ENCODE measurements around the gene NINL.

Gene NINL

GRCh38 chr20:25459111-25459830 is 126.1 kb downstream of the NINL start:
- in situ Hi-C loops (cut with HindIII; ENCODE audit: low sequenced_read_pairs): no loop called here
- no peak for TF ChIP-seq CTCF (IDR thresholded peaks at IDR 0.05; ENCODE audit: low read depth, low read length, missing control alignments)
- no peak overlapping the region for H3K4me3 ChIP-seq (ENCODE audit: low read depth, low read length)
- no peak for DNase-seq (ENCODE audit: low read depth)

GRCh38 chr20:25457886-25458680 is 127.2 kb downstream of the NINL start:
- no peak overlapping the region for H3K4me3 ChIP-seq (ENCODE audit: low read depth, low read length)
- no peak for DNase-seq (ENCODE audit: low read depth)
- in situ Hi-C loops (cut with HindIII; ENCODE audit: low sequenced_read_pairs): no loop called here
- no peak for TF ChIP-seq CTCF (IDR thresholded peaks at IDR 0.05; ENCODE audit: low read depth, low read length, missing control alignments)

- in situ Hi-C loops (cut with HindIII; ENCODE audit: low sequenced_read_pairs): no loop called here
- H3K4me3 ChIP-seq (ENCODE audit: low read depth, low read length): no peak overlapping the region
Observed at GRCh38 chr20:25454153-25454900, 131.0 kb downstream of the NINL start.

DNA sequence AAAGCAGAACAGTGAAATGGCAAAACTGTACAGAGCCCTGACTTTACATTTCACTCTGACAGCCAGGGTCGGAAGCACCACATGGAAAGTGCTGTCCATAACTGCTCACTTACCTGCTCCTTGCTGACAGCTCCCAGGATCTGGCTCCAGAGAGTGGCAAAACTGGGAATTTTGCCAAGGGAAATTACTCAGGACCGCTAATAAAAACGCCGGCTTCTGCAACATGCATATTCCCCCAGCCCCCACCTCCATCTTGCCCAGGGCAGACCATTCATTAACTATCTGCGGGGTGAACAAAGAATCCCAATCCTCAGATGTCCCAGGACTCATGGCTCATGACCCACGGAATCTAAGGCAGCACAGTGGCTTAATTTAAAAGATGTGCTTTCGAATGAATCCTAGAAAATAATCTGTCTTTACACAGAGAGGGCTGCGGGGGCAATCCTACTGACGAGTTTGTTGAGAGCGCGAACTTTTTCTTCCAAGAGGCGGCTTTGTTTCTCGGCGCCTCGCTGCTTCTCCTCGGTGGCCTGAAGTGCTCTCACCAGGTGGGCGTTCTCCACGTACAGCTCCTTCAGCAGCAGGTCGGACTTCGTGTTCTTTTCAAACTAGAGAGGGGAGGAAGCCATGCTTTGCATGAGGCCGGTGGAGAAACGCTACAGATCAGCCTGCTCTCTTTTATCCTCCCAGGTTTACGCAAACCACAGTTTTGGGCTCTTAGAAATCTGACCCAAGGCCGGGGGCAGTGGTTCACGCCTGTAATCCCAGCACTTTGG is 132.1 kb downstream of the NINL start:
- TF ChIP-seq CTCF (IDR thresholded peaks at IDR 0.05; ENCODE audit: low read depth, low read length, missing control alignments): no peak
- H3K4me3 ChIP-seq (ENCODE audit: low read depth, low read length): no peak overlapping the region
- DNase-seq (ENCODE audit: low read depth): no peak
- in situ Hi-C loops (cut with HindIII; ENCODE audit: low sequenced_read_pairs): no loop called here

More at GRCh38 chr20:25454153-25454900, 131.0 kb downstream of the NINL start:
- no peak for TF ChIP-seq CTCF (IDR thresholded peaks at IDR 0.05; ENCODE audit: low read depth, low read length, missing control alignments)
- no peak for DNase-seq (ENCODE audit: low read depth)

- TF ChIP-seq CTCF (IDR thresholded peaks at IDR 0.05; ENCODE audit: low read depth, low read length, missing control alignments): no peak
- no peak overlapping the region for H3K4me3 ChIP-seq (ENCODE audit: low read depth, low read length)
- in situ Hi-C loops (cut with HindIII; ENCODE audit: low sequenced_read_pairs): no loop called here
- DNase-seq (ENCODE audit: low read depth): no peak
Observed at GRCh38 chr20:25452333-25452732, 133.0 kb downstream of the NINL start.

GRCh38 chr20:25447671-25448070 is 137.7 kb downstream of the NINL start:
- DNase-seq (ENCODE audit: low read depth): no peak
- no peak overlapping the region for H3K4me3 ChIP-seq (ENCODE audit: low read depth, low read length)
- in situ Hi-C loops (cut with HindIII; ENCODE audit: low sequenced_read_pairs): no loop called here

More at GRCh38 chr20:25447671-25448070, 137.7 kb downstream of the NINL start:
- no peak for TF ChIP-seq CTCF (IDR thresholded peaks at IDR 0.05; ENCODE audit: low read depth, low read length, missing control alignments)
